ENCODE measurements around the gene NPW. TPM values are rescaled to one million over a fixed set of nuclear protein-coding genes. Genes with fewer than 3 reads are reported as not detected.
A peak's percentile ranks its signal among the peaks of the same experiment; 100 is the strongest.

Gene NPW
- total and polyA plus RNA-seq, 12 donors = 0.39 to 0.54 TPM; not detected in 10

GRCh38 chr16:1992704-1993317, 26.8 kb upstream of the NPW start:
- Histone ChIP-seq H3K27ac (no peak overlapping the region), H3K27me3 (peaks cover 12 to 40% (median 36%) of the 10 kb centered on the region in 7 donors), H3K4me3 (peak overlapping the region in 7 of 10 donors; percentile 39 to 60 (median 53)), H3K9me3 (no peaks in the 10 kb centered on the region), H3K36me3 (peaks cover 0 to 18% (median 11%) of the 10 kb centered on the region in 9 donors), H3K4me1 (peaks cover 5 to 27% (median 22%) of the 10 kb centered on the region in 9 donors)
- TF ChIP-seq CTCF (IDR thresholded peaks at IDR 0.05) = no peak
- DNase-seq (no peak), ATAC-seq (peak in 4 of 8 donors; percentile 0 to 25 (median 2))
- WGBS, 2 donors = 42 to 52% methylated on average over 35 to 50 of the region's 50 CpGs
- intact Hi-C loops (cut with DNase I) = no loop called here

GRCh38 chr16:1993731-1994131, 25.9 kb upstream of the NPW start:
- peaks cover 0 to 27% (median 18%) of the 10 kb centered on the region in 9 donors for H3K36me3 ChIP-seq
- H3K27me3 ChIP-seq = peaks cover 12 to 32% (median 26%) of the 10 kb centered on the region in 7 donors
- no peak overlapping the region for H3K4me3 ChIP-seq
- peaks cover 5 to 31% (median 22%) of the 10 kb centered on the region in 9 donors for H3K4me1 ChIP-seq
- 69 to 76% methylated on average over 2 of the region's 2 CpGs for WGBS, 2 donors
- ATAC-seq (no peak), DNase-seq (no peak)
- H3K9me3 ChIP-seq = no peaks in the 10 kb centered on the region
- H3K27ac ChIP-seq = no peak overlapping the region
- intact Hi-C loops (cut with DNase I) = no loop called here
- TF ChIP-seq CTCF (IDR thresholded peaks at IDR 0.05) = no peak

GRCh38 chr16:1997494-1998359, 21.9 kb upstream of the NPW start:
- no peak for DNase-seq
- TF ChIP-seq CTCF (IDR thresholded peaks at IDR 0.05) = no peak
- Histone ChIP-seq H3K4me1 (peaks cover 0 to 5% (median 0%) of the 10 kb centered on the region in 9 donors), H3K27ac (no peak overlapping the region), H3K27me3 (no peaks in the 10 kb centered on the region), H3K4me3 (no peak overlapping the region), H3K9me3 (no peaks in the 10 kb centered on the region), H3K36me3 (peaks cover 16 to 67% (median 57%) of the 10 kb centered on the region in 9 donors)
- 89 to 90% methylated on average over 25 to 26 of the region's 26 CpGs for WGBS, 2 donors
- intact Hi-C loops (cut with DNase I) = no loop called here
- peak in 1 of 8 donors; percentile 10 for ATAC-seq

GRCh38 chr16:1998360-1998835, 21.2 kb upstream of the NPW start:
- Histone ChIP-seq H3K36me3 (peaks cover 16 to 74% (median 63%) of the 10 kb centered on the region in 9 donors), H3K27ac (no peak overlapping the region), H3K4me1 (peaks cover 0 to 9% (median under 1%) of the 10 kb centered on the region in 9 donors), H3K4me3 (no peak overlapping the region), H3K27me3 (no peaks in the 10 kb centered on the region), H3K9me3 (no peaks in the 10 kb centered on the region)
- 95 to 96% methylated on average over 27 of the region's 27 CpGs for WGBS, 2 donors
- ATAC-seq (no peak), DNase-seq (no peak)
- intact Hi-C loops (cut with DNase I) = no loop called here
- no peak for TF ChIP-seq CTCF (IDR thresholded peaks at IDR 0.05)
